GM18909 (cell line): Measurements from ENCODE around the gene TMUB1.
A peak's percentile ranks its signal among the peaks of the same experiment; 100 is the strongest.

ENCODE experiments used
- ATAC-seq: cut with Tn5 transposase; IDR thresholded peaks from one replicate; pipeline ENCODE4 v1.9.1; 2021; ENCODE audit warnings: mild to moderate bottlenecking; ENCODE audit not compliant: unreplicated experiment, poor library complexity

Gene TMUB1

DNA sequence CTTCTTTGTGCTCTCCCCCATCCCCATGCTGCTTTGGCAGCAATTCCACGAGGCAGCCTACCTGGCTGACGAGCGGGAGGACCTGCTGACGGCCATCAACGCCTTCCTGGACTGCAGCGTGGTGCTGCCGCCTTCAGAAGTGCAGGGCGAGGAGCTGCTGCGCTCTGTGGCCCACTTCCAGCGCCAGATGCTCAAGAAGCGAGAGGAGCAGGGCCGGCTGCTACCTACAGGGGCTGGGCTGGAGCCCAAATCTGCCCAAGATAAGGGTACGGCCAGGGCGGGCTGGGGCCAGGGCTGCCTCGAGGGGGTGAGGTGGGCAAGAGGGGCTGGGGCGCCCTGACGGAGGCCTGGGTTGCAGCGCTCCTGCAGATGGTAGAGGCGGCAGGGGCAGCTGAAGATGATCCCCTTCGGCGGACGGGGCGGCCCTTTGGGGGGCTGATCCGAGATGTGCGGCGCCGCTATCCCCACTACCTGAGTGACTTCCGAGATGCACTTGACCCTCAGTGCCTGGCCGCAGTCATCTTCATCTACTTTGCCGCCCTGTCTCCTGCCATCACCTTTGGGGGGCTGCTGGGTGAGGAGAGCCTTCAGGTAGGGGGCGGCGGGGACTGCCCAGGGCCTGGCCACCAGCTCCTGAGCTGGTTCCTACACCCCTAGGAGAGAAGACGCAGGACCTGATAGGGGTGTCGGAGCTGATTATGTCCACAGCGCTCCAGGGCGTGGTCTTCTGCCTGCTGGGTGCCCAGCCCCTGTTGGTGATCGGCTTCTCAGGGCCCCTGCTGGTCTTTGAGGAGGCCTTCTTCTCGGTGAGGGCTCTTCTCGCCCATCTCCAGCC lies 12.0 kb downstream of the TMUB1 start:
- ATAC-seq, result no peak

DNA sequence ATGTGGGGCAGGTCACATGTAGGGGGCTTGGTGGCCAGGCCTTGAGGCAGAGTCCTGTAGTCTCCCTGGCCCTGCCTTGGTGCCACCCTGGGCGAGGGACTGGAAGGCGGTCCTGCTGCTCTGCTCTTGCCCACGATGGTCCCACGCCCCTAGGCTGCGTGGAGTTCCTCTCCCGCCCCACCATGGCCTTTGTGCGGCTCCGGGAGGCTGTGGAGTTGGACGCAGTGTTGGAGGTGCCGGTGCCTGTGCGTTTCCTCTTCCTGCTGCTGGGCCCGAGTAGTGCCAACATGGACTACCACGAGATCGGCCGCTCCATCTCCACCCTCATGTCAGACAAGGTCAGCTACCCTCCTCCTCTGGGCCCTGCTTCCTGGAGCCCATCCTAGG lies 12.7 kb downstream of the TMUB1 start:
- no peak for ATAC-seq

DNA sequence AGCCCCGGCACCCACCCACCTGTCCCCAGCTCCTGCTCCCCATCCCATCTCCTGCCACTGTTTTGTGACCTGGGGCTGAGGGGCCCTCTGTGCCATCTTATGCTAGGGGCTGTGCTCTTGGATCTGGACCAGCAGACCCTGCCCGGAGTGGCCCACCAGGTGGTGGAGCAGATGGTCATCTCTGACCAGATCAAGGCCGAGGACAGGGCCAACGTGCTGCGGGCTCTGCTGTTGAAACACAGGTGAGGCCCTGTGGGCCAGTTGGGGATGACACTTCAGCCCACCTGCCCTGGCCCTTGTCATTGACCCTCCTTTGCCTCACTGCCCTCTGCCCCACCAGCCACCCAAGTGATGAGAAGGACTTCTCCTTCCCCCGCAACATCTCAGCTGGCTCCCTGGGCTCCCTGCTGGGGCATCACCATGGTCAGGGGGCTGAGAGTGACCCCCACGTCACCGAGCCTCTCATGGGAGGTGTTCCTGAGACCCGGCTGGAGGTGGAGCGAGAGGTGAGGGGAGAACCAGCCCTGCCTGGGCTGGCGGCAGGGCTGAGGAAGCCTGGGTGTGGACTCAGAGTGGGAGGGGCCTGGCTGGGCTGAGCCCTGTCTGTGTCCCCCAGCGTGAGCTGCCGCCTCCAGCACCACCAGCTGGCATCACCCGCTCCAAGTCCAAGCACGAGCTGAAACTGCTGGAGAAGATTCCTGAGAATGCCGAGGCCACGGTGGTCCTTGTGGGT lies 13.3 kb downstream of the TMUB1 start:
- no peak for ATAC-seq

DNA sequence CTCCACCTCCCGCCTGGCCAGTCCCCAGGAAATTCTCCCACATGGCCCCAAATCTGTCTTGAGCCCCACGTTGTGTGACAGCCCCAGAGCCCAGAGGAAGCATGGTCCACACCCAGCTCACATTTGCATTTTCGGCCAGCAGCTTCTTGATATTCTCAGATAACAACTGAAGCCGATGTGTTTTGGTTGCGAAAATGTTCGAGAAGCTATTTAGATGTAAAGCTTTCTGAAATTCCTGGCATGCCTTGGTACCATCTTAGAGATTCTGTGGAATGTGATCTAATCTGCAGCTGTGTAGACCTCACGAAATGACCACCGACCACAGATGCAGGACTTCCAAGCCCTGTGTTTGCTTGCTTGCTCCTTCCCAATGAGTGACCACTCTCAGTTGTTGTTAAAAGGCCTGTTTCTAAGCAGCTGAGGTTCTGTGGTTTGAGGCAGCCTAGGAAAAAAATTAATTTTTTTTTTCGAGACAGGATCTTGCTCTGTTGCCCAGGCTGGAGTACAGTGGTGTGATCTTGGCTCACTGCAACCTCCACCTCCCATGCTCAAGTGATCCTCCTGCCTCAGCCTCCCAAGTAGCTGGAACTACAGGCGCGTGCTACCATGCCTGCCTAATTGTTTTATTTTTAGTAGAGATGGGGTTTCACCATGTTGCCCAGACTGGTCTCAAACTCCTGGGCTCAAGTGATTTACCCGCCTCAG lies 15.1 kb downstream of the TMUB1 start:
- no peak for ATAC-seq

DNA sequence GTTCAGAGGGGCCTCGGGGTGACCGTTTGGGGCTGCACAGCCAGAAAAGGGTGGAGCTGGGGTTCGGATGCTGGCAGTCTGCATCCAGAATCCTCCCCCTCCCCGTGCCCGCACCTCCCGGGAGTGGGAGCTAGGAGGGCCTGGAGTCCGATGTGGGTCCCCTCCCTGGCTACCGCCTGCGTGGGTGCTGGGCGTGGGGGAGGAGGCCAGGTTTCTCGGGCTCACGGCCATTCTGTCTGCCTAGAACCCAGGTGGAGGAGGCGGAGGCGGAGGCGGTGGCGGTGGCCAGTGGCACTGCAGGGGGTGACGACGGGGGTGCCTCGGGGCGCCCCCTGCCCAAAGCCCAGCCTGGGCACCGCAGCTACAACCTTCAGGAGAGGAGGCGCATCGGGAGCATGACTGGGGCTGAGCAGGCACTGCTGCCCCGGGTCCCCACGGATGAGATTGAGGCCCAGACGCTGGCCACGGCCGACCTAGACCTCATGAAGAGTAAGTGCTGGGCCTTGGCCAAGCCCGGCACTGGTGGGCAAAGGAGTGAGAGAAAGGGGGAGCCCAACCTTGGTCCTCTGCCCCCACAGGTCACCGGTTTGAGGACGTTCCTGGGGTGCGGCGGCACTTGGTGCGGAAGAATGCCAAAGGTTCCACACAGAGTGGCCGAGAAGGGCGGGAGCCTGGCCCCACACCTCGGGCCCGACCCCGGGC lies 16.9 kb downstream of the TMUB1 start:
- ATAC-seq, result no peak

DNA sequence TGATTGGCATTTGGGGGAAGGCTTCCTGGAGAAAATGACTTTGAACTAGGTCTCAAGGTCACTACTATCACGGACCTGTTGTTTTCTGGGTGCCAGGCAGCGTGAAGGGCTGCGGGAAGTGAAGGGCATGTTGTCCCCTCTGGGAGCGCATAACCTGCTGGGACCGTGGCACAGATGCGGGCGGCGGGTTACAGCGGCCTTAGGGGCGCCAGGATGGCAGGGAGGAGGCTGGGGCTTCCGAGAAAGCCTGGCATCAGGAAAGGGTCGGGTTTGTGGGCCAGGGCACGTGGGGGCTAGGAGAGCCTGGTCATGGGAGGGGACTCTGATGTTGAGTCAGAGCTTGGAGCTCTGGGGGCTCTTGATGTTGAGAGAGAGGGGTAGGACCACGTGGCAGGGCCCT lies 17.8 kb downstream of the TMUB1 start:
- no peak for ATAC-seq

DNA sequence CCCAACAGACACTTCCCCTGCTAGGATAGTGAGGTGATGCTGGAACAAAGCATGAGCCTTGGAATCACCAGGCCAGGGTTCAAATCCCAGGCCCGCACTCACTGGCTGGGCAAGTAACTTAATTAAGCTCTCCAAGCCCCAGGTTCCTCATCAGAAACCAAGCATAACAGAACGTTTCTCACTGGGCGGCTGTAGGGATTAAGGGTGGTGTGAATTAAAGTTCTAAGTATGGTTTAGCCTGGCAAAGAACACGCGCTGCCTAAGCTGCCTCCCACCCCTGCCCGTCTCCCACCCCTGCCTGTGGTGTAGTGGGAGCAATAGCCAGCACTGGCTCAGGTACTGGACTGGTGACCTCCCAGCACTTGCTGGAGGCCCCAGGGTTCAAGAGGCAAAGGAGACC lies 18.3 kb downstream of the TMUB1 start:
- ATAC-seq, result no peak

DNA sequence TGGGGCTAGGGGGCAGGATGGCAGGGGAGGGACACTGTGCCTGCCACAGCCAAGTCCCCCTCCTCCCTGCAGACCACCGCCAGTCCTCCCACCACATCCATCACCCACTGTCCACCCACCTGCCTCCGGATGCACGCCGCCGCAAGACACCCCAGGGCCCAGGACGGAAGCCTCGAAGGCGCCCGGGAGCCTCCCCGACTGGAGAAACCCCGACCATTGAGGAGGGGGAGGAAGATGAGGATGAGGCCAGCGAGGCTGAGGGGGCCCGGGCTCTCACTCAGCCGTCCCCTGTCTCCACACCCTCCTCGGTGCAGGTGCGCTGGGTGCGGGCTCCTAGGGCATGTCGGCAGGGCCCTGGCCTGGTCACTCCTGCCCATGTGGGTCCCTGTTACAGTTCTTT lies 18.8 kb downstream of the TMUB1 start:
- no peak for ATAC-seq

DNA sequence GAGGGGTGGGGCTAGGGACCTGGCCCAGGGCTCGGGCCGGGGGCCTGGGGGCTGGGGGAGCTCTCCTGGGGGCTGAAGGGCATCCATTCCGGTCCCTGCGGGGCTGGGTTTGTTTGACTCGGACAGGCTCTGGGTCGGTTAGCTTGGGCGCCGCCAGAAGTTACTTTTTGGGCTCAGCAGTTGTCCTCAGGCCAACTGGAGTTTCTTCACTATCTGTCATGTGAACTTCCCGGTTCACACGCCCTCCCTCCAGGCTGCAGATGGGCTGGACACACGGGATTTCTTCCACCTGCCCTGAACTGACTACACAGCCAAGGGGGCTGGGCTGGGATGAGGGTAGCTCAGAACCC lies 20.1 kb downstream of the TMUB1 start:
- ATAC-seq, result no peak

DNA sequence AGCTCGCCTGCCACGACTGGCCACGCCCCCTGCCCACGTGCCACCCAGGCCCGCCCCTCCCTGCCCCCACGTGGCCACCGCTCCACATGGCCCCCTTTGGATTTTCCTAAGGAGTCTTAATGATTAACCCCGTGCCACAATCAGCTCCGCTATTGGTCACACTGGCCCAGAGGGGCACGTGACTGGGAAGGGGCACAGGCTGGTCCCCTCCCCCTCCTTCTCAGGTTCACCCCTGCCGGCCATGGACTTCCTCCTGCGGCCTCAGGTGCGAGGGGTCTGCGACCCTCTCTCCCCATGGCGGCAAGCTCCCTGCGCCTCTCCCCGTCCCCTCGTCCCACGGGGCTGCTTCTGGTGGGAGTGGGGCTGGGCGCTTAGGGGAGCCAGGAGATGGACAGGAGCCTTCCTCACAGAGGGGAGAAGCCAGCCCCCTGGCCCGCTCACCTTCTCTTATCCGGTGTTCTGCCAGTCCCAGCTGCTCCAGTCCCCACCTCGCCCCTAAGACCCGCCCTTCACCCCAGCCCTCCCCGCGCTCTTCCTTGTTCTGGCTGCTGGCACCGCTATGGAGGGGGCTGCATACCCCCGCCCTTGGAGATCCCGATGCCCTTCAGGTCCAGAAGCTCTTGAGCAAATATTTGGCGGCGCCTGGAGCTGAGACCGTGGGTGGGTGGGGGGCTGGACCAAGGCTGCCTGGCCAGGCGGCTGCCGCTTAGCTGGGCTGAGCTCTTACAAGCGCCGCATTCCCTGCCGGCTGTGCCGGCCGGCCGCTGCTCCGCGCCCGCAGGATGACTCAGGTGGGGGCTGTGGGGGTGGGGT lies 20.7 kb downstream of the TMUB1 start:
- no peak for ATAC-seq

DNA sequence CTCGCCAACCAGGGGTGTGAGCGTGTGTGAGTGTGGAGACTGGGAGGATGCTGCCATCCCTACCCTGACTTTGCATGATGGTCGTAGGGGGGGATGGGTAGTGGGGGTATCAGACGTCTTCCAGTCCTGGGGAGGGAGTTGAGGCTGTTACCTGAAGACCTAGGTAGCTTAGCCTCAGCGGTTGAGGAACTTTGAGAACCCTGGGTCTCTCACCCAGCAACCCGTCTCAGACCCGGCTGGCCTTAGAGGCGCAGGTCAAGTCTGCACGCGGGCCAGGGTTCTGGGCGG lies 21.2 kb downstream of the TMUB1 start:
- no peak for ATAC-seq

DNA sequence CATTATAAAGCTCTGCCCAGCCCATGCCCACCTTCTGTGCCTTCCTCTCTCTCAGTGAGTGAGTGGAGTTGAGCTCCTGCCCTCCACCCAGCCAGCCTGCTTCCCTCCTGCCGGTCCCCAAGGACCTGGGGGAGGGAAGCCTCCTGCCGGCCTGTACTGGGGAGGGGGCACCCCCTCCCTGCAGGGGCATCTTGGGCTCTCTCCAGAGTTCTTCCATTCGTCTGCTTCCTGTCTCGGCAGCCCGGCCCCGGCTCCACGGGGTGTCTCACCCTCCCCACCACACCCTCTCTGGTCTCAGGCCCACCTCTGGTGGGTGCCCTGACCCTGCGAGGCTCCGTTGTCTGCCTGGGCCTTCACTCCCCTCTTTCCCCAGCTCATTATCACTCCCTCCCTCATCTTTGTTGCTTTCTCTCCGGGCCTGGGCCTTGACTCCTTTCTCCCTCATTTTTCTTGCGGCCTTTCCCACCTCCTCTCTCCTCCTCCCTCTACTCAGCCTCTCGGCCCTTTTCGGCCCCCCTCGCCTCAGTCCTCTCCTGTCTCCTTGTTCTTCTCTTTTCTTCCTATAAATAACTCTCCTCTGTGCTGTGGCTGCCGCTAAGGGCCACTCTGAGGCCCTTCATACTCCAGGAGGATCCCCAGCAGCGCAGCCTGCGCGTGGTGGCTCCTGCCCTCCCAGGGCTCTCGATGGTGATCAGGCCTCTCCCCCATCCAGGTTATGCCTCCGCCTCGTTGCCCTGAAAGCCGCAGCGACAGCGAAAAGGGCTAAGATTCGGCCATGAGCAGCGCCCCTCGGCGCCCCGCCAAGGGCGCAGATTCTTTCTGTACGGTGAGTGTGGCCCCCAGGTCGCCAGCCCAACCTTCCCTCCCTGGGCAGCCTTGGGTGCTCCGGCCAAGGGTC lies 21.8 kb downstream of the TMUB1 start:
- no peak for ATAC-seq

DNA sequence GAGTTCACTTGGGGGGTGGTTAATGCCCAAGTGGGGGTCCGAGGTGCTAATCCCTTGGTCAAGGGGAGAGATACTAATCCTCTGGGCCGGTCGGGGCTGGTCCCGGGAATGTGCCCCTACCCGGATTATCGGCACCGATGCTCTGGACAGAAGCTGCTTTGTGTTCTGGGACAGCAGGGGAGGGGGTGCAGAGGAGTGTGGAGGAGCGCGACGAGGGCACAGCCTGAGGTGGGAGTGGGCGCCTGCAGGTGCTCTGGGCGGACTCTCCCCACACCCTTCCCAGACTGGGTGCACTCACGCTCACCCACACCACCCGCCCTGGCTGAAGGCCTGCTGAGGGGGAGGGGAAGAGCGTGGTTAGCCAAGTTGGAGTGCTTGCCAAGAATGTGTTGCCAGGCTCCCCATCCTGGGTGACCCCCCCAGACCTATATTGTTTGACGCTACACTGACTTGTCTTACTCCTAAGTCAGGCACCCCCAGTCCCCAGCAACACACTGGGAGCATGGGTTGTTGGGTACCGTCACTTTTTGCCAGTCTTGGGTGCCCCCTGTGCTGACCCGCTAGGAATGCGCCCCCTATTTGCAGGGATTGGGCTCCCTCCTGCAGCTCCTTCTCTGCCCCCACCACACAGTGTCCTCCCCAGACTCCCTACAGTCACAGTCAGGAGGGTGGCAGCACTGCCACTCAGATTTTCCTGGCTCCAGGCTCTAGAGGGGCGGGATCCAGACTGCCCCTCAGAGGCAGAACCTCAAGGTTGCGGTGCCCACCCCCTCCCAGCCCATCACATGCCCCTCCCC lies 22.7 kb downstream of the TMUB1 start:
- ATAC-seq, result no peak

DNA sequence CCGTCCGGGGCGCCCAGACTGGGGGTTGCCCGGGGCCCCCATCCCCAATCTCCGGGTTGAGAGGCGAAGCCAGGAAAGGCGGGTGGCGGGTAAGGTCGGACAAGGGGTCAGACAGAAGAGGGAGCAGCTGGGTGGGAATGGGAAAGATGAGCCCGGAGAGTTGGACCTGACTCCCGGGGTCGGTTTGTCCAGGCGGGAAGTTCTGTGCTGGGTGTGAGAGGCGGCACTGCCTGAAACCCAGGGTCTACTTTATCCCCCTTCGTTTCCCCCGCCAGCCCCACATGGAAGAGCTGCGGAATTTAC lies 23.2 kb downstream of the TMUB1 start:
- no peak for ATAC-seq

DNA sequence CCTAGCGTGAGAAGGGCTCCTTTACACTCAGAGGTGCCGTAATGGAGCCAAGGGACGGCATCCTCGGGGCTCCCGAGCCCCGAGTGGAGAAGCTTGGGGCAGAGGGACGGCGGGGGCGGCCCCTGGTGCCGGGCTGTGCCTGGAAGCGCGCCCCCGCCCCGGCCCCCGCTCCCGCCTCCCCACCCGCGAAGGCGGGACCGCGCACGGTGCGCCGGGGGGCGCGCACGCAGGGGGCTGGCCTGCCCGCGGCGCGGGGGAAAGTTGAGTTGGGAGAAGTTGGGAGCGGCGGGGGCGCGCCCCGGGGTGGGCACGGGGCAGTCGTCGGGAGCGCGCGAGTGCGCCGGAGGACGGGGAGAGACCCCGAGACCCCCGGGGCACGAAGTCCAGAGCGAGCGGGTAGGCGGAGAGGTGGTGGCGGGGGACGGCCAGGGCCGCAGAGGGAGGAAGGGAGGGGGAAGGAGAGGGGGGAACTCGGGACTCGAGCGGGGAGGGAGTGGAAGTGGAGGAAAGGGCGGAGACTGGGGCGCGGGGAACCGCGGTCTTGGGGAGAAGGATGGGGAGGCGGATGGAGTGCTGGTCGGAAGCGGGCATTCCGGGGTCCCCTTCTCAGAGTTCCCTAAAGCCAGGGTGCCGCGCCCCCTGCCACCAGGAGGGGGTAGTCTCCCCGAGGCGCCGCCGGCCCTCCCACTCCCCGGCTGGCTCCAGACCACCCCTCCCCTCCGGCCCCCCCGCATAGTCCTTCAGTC lies 23.8 kb downstream of the TMUB1 start, which contains the start of gene SLC4A2:
Gene SLC4A2, plus strand, starts transcription at position 223 of the 746 bp plus-strand sequence. CDS start 2,399 bp downstream, outside the sequence.
- peak; percentile 38 for ATAC-seq

DNA sequence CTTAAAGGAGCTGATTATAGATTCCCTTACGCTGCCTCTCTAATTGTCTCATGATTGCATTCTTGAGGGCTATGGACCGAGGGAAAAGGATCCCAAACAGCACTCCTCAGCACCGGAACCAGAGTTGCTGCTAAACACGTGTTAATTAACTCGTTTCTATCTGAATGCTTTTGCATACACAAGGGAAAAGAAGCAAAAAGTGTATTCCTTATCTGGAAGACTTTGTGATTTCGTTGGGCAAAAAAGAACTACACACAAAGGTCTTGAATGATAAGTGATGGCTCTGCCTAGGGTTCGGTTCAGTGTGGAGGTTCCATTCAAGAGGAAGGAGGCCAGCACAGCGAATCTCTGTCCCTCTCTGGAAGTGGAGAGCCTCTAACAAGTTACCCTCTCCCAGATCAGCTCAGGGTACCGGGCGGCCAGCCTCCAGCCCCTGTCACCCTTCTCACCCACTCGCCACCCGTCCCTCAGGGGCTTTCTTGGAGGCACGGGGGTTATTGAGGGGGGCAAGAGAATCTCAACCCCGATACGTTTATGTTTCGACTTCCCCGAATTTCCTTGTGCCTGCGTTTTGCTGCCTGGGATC lies 24.4 kb downstream of the TMUB1 start:
- ATAC-seq, result no peak

DNA sequence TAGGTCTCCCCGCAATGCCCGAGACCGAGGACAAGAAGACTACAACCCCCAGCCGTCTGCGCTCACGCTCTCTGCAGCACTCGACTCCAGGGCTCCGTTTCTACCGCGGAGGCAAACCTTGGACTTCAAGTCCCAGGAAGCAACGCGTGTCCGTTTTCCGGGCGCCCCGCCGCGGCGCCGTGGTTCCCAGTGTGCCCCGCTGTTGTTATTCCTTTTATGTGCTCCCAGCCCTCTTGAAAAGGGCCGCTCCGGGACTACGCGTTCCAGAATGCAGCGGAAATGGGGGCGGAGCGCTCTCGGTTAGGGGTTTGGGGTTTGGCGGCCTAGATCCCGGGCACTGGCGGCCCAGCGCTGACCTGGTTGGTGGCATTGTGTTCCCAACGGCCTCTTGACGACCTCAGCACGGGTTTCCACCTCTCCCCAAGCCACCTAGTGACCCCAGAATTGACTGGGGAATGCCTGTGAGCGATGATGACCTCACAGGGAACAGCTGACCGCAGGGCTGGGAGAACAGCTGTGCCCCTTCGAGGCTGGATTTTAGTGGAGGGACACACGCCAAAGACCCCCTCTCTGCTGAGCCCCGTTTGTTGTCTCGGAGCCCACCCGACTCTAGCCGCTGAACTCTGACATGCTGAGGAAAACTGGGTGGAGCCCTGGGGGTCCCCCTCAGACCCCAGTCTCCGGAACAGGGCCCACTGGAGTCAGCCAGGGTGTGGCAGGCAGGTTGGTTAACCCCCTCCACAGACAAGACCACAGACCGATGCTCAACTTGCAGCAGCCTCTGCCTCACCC lies 25.1 kb downstream of the TMUB1 start:
- peak; percentile 88 for ATAC-seq
